ENCODE results near the gene DNAJC30. TPM values are rescaled to one million over a fixed set of nuclear protein-coding genes. Genes with fewer than 3 reads are reported as not detected.

The DNAJC30 gene
- total and polyA plus RNA-seq, 2 donors (not counting 1 experiment from before 2014, with no cell fraction given): 3.8 to 7.3 TPM

DNA sequence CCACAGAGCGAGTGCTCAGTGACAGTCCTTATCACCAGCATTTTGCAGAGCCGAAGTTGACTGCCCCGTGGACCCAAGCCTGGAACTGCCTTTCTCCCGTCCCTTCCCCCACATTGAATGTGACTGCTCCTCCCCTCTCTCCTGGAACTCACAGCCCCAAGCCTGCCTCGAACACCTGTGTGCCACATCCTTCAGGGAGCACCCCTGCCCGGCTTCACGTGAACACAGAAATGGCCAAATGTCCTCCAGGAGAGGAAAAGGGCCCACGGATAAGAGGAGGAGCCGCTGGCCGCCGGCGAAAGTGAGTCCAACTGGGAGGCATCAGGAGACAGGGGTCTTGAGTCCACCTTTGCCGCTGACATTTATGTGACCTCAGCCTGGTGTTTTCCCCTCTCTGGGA is 20.0 kb upstream of the DNAJC30 start:
- Histone ChIP-seq H3K9ac (ENCODE audit: insufficient read depth, low read length) (no peak overlapping the region), H3K36me3 (ENCODE audit: control insufficient read depth, insufficient read depth, low read length) (peaks cover 34% of the 10 kb centered on the region), H4K20me1 (ENCODE audit: control insufficient read depth, extremely low read depth, insufficient read depth, low read length) (no peaks in the 10 kb centered on the region), H3K9me3 (ENCODE audit: control insufficient read depth, insufficient read depth, low read depth, low read length) (no peaks in the 10 kb centered on the region), H3K4me3 (replicated peaks in 1 of 4; ENCODE audit: control extremely low read depth in 1 of 4, insufficient read depth in 1 of 4, low read depth in 3 of 4, low read length in 4 of 4) (no peak overlapping the region), H3K4me2 (ENCODE audit: extremely low read depth, insufficient read depth, low read length) (no peak overlapping the region), H3K27me3 (ENCODE audit: control insufficient read depth, insufficient read depth, low read length) (no peaks in the 10 kb centered on the region), H3K79me2 (ENCODE audit: control insufficient read depth, insufficient read depth, low read length) (no peaks in the 10 kb centered on the region), H2AFZ (ENCODE audit: low read length) (no peak overlapping the region), H3K27ac (ENCODE audit: insufficient read depth, low read length) (no peak overlapping the region), H3K4me1 (ENCODE audit: control insufficient read depth, extremely low read depth, insufficient read depth, low read length) (no peaks in the 10 kb centered on the region)
- TF ChIP-seq EZH2 (IDR thresholded peaks at IDR 0.05; ENCODE audit: low read length, missing control alignments): no peak
- TF ChIP-seq, protein P1, sequence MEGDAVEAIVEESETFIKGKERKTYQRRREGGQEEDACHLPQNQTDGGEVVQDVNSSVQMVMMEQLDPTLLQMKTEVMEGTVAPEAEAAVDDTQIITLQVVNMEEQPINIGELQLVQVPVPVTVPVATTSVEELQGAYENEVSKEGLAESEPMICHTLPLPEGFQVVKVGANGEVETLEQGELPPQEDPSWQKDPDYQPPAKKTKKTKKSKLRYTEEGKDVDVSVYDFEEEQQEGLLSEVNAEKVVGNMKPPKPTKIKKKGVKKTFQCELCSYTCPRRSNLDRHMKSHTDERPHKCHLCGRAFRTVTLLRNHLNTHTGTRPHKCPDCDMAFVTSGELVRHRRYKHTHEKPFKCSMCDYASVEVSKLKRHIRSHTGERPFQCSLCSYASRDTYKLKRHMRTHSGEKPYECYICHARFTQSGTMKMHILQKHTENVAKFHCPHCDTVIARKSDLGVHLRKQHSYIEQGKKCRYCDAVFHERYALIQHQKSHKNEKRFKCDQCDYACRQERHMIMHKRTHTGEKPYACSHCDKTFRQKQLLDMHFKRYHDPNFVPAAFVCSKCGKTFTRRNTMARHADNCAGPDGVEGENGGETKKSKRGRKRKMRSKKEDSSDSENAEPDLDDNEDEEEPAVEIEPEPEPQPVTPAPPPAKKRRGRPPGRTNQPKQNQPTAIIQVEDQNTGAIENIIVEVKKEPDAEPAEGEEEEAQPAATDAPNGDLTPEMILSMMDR (conservative IDR thresholded peaks at IDR 0.05 in 1 of 2, IDR thresholded peaks at IDR 0.05 in 1 of 2; ENCODE audit: low read depth in 1 of 2, low read length in 2 of 2): no peak
- DNase-seq (ENCODE audit: low read depth in 2 of 2): no peak

DNA sequence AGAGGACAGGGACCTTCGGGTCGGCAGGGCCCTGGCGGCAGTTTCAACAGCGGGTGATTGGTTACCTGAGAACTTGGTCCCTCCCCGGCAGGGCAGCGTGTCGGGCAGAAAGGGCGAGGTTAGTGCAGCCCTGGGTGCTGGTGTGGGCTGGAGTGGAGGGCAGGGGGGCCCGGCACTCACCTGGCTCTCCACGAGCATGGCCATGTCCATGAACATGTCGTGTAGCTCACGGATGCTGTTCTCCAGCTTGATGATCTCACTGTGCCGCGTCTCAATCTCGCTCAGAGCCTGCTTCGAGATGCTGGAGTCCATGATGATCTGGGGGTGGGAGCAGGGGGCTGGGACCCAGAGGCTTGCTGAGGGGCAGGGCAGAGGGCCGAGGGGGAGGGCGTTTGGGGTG is 19.4 kb upstream of the DNAJC30 start:
- peaks cover 35% of the 10 kb centered on the region for H3K36me3 ChIP-seq (ENCODE audit: control insufficient read depth, insufficient read depth, low read length)
- H3K4me1 ChIP-seq (ENCODE audit: control insufficient read depth, extremely low read depth, insufficient read depth, low read length): no peaks in the 10 kb centered on the region
- H3K4me2 ChIP-seq (ENCODE audit: extremely low read depth, insufficient read depth, low read length): no peak overlapping the region
- no peak overlapping the region for H2AFZ ChIP-seq (ENCODE audit: low read length)
- no peak for TF ChIP-seq EZH2 (IDR thresholded peaks at IDR 0.05; ENCODE audit: low read length, missing control alignments)
- TF ChIP-seq, protein P1 (conservative IDR thresholded peaks at IDR 0.05 in 1 of 2, IDR thresholded peaks at IDR 0.05 in 1 of 2; ENCODE audit: low read depth in 1 of 2, low read length in 2 of 2): no peak
- no peak overlapping the region for H3K27ac ChIP-seq (ENCODE audit: insufficient read depth, low read length)
- H3K79me2 ChIP-seq (ENCODE audit: control insufficient read depth, insufficient read depth, low read length): no peaks in the 10 kb centered on the region
- no peaks in the 10 kb centered on the region for H3K27me3 ChIP-seq (ENCODE audit: control insufficient read depth, insufficient read depth, low read length)
- no peak overlapping the region for H3K9ac ChIP-seq (ENCODE audit: insufficient read depth, low read length)
- no peaks in the 10 kb centered on the region for H3K9me3 ChIP-seq (ENCODE audit: control insufficient read depth, insufficient read depth, low read depth, low read length)
- no peaks in the 10 kb centered on the region for H4K20me1 ChIP-seq (ENCODE audit: control insufficient read depth, extremely low read depth, insufficient read depth, low read length)
- no peak overlapping the region for H3K4me3 ChIP-seq (replicated peaks in 1 of 4; ENCODE audit: control extremely low read depth in 1 of 4, insufficient read depth in 1 of 4, low read depth in 3 of 4, low read length in 4 of 4)
- no peak for DNase-seq (ENCODE audit: low read depth in 2 of 2)

DNA sequence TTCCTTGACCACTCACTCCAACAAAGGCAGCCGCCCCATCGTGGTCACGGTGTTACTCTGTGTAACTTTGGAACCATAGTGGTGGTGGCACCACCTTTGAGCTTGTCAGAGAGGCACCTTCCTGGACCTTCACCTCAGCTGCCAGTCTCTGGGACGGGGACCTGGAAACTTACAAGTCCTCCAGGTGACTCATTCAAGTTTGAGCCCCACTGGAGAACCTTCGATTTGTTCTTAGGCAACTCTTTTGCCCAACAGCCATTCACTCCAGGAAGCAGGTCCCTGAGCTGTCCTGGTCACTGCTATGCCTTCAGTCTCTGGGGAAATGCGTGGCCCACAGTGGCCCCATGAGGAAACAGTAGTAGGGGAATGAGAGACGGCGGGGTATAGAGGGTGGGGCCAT is 19.0 kb upstream of the DNAJC30 start:
- Histone ChIP-seq H3K79me2 (ENCODE audit: control insufficient read depth, insufficient read depth, low read length) (no peaks in the 10 kb centered on the region), H2AFZ (ENCODE audit: low read length) (no peak overlapping the region), H3K27ac (ENCODE audit: insufficient read depth, low read length) (no peak overlapping the region), H3K4me2 (ENCODE audit: extremely low read depth, insufficient read depth, low read length) (no peak overlapping the region), H3K4me1 (ENCODE audit: control insufficient read depth, extremely low read depth, insufficient read depth, low read length) (no peaks in the 10 kb centered on the region), H3K27me3 (ENCODE audit: control insufficient read depth, insufficient read depth, low read length) (no peaks in the 10 kb centered on the region), H3K9me3 (ENCODE audit: control insufficient read depth, insufficient read depth, low read depth, low read length) (no peaks in the 10 kb centered on the region), H3K4me3 (replicated peaks in 1 of 4; ENCODE audit: control extremely low read depth in 1 of 4, insufficient read depth in 1 of 4, low read depth in 3 of 4, low read length in 4 of 4) (no peak overlapping the region), H3K36me3 (ENCODE audit: control insufficient read depth, insufficient read depth, low read length) (peaks cover 37% of the 10 kb centered on the region), H3K9ac (ENCODE audit: insufficient read depth, low read length) (no peak overlapping the region), H4K20me1 (ENCODE audit: control insufficient read depth, extremely low read depth, insufficient read depth, low read length) (no peaks in the 10 kb centered on the region)
- DNase-seq (ENCODE audit: low read depth in 2 of 2): no peak
- TF ChIP-seq, protein P1 (conservative IDR thresholded peaks at IDR 0.05 in 1 of 2, IDR thresholded peaks at IDR 0.05 in 1 of 2; ENCODE audit: low read depth in 1 of 2, low read length in 2 of 2): no peak
- TF ChIP-seq EZH2 (IDR thresholded peaks at IDR 0.05; ENCODE audit: low read length, missing control alignments): no peak
